HepG2 (cell line): ENCODE measurements around the gene NCKIPSD. TPM values are rescaled to one million over a fixed set of nuclear protein-coding genes. Genes with fewer than 3 reads are reported as not detected.

Experiments
- ATAC-seq: fragments of 200-7000 bp; cut with Tn5 transposase; 3 replicates; pipeline ENCODE4 v1.9.1; 2020; ENCODE audit warnings: mild to moderate bottlenecking, moderate library complexity
- BruUV-seq: library from RNA; stranded (reverse); fragments of 400-500 nt; replicated peaks from 2 replicates; lab custom pipeline; 2021; lab: Mats Ljungman, UMichigan
- CTCF ChIA-PET: fragments of 300-600 bp; formaldehyde crosslinking; extraction: SDS; loops from one replicate; lab custom pipeline; 2021; ENCODE audit warnings: low total read pairs, inconsistent platforms, low intra/inter-chr PET ratio; lab: Yijun Ruan, JAX
- POLR2A ChIA-PET: fragments of 350-600 bp; sonication (Branson Sonifier 250); formaldehyde crosslinking; loops from one replicate; lab custom pipeline; 2020; ENCODE audit warnings: antibody characterized with exemption, inconsistent platforms; lab: Yijun Ruan, JAX
- DNase-seq: peaks from one replicate; pipeline ENCODE4 v3.0.0-alpha.2; 2015; ENCODE audit warnings: low spot score
- FAIRE-seq: peaks from 3 replicates; lab custom pipeline; 2011; peaks lifted over from hg19 to GRCh38; lab: Jason Lieb, UNC
- H2AFZ ChIP-seq: one replicate; pipeline ENCODE4 v1.6.1; 2011; ENCODE audit warnings: low read length, inconsistent platforms
- H3K27ac ChIP-seq: fragments of 300-600 bp; 3 replicates; pipeline ENCODE4 v1.8.0; 2011; ENCODE audit warnings: mixed run types, mild to moderate bottlenecking, mixed read lengths, low read length, inconsistent platforms; ENCODE audit not compliant: insufficient read depth; ENCODE audit errors: extremely low read length
- H3K27me3 ChIP-seq, 2 experiments: fragments of 200-600 bp in 1 of 2; 2 replicates in 1 of 2; 3 replicates in 1 of 2; pipeline versions ENCODE4 v1.6.0 to v1.8.0; 2011; ENCODE audit warnings: low read length in 2 of 2, mild to moderate bottlenecking in 2 of 2, moderate library complexity in 2 of 2, inconsistent platforms in 1 of 2; ENCODE audit not compliant: insufficient read depth in 2 of 2, control insufficient read depth in 1 of 2
- H3K36me3 ChIP-seq, 2 experiments: fragments of 200-600 bp in 1 of 2; replicated peaks in 1 of 2; 2 replicates in 1 of 2; 3 replicates in 1 of 2; pipeline versions ENCODE4 v1.5.1 to v1.8.0; 2011; ENCODE audit warnings: low read length in 2 of 2, inconsistent platforms in 1 of 2; ENCODE audit not compliant: insufficient read depth in 2 of 2, control insufficient read depth in 1 of 2
- H3K4me1 ChIP-seq: 2 replicates; pipeline ENCODE4 v1.5.1; 2012; ENCODE audit warnings: low read length, inconsistent platforms; ENCODE audit not compliant: insufficient read depth
- H3K4me2 ChIP-seq: 2 replicates; pipeline ENCODE4 v1.6.0; 2011; ENCODE audit warnings: low read depth, low read length, inconsistent platforms
- H3K4me3 ChIP-seq, 3 experiments: fragments of 200-600 bp in 1 of 3; sonication (generic), shearing (Covaris generic) in 1 of 3; replicated peaks in 1 of 3; 2 replicates each; pipeline ENCODE4 v1.5.1; 2011 to 2016; ENCODE audit warnings: low read length in 3 of 3, inconsistent platforms in 2 of 3, low read depth in 2 of 3, mild to moderate bottlenecking in 2 of 3, control low read depth in 1 of 3, mixed read lengths in 1 of 3; ENCODE audit not compliant: insufficient read depth in 1 of 3
- H3K79me2 ChIP-seq: one replicate; pipeline ENCODE4 v1.6.1; 2011; ENCODE audit warnings: low read length, inconsistent platforms; ENCODE audit not compliant: insufficient read depth
- H3K9ac ChIP-seq: 2 replicates; pipeline ENCODE4 v1.6.0; 2011; ENCODE audit warnings: mild to moderate bottlenecking, low read depth, low read length, inconsistent platforms; ENCODE audit not compliant: insufficient read depth
- H3K9me3 ChIP-seq: 2 replicates; pipeline ENCODE4 v1.5.1; 2012; ENCODE audit warnings: mild to moderate bottlenecking, low read length
- H4K20me1 ChIP-seq: 2 replicates; pipeline ENCODE4 v1.6.0; 2011; ENCODE audit warnings: inconsistent platforms, mild to moderate bottlenecking, low read length, moderate library complexity; ENCODE audit not compliant: insufficient read depth
- ATF7 ChIP-seq, 2 experiments: fragments of 450-650 bp in 1 of 2; sonication (generic) in 1 of 2; formaldehyde crosslinking in 1 of 2; IDR thresholded peaks; 2 replicates each; pipeline versions ENCODE4 v1.4.0 to v1.6.1; 2016 to 2020; ENCODE audit warnings: antibody characterized with exemption in 1 of 2, mild to moderate bottlenecking in 1 of 2, missing genetic modification reagents in 1 of 2
- CC2D1A ChIP-seq: sonication (generic); formaldehyde crosslinking; IDR thresholded peaks from 2 replicates; pipeline ENCODE4 v1.8.1; 2023; ENCODE audit warnings: mild to moderate bottlenecking, missing genetic modification reagents
- CREB1 ChIP-seq, 2 experiments: fragments of 450-650 bp in 1 of 2; IDR thresholded peaks; 2 replicates each; pipeline ENCODE4 v1.6.1; 2016 to 2017; ENCODE audit warnings: control low read depth in 1 of 2, mild to moderate bottlenecking in 1 of 2, missing compliant biosample characterization in 1 of 2, missing genetic modification characterization in 1 of 2
- JDP2 ChIP-seq: sonication (generic); formaldehyde crosslinking; IDR thresholded peaks from 2 replicates; pipeline ENCODE4 v1.8.1; 2022; ENCODE audit warnings: missing genetic modification reagents, borderline replicate concordance
- MTF2 ChIP-seq: sonication (generic); formaldehyde crosslinking; IDR thresholded peaks from 2 replicates; pipeline ENCODE4 v1.5.0; 2020; ENCODE audit warnings: missing genetic modification reagents, borderline replicate concordance
- SIX1 ChIP-seq: sonication (generic); formaldehyde crosslinking; IDR thresholded peaks from 2 replicates; pipeline ENCODE4 v1.4.0; 2020; ENCODE audit warnings: missing genetic modification reagents, borderline replicate concordance
- ZBTB39 ChIP-seq: sonication (generic); formaldehyde crosslinking; IDR thresholded peaks from 2 replicates; pipeline ENCODE4 v1.5.0; 2020; ENCODE audit warnings: missing genetic modification reagents
- ZNF160 ChIP-seq: sonication (generic); formaldehyde crosslinking; IDR thresholded peaks from 2 replicates; pipeline ENCODE4 v1.8.0; 2022; ENCODE audit warnings: mild to moderate bottlenecking, inconsistent platforms, missing genetic modification reagents
- ZNF24 ChIP-seq: fragments of 450-650 bp; IDR thresholded peaks from 2 replicates; pipeline ENCODE4 v1.6.1; 2017; ENCODE audit warnings: antibody characterized with exemption, mild to moderate bottlenecking
- WGBS: methylation state at CpG from one replicate; pipeline ENCODE4 v1.1.6; 2017; ENCODE audit warnings: low lambda C conversion rate; 5-methylcytosine and 5-hydroxymethylcytosine counted together
- in situ Hi-C: cut with HindIII; loops from 2 replicates; pipeline ENCODE4 v1.10.0; 2017; ENCODE audit warnings: low pct_unique_long_range_greater_than_20kb; ENCODE audit not compliant: extremely low pct_ligation_motif_present
- intact Hi-C: fragments of 100-400 bp; cut with micrococcal nuclease; formaldehyde crosslinking; loops from one replicate; pipeline ENCODE4 v1.10.0; 2022; ENCODE audit not compliant: unreplicated experiment
- polyA plus RNA-seq, 8 experiments: library from polyadenylated mRNA; depleted of rRNA in 3 of 8; stranded (reverse) in 7 of 8; unstranded in 1 of 8; fragments of >200 nt; fragmentation: Illumina TruSeq in 4 of 8; extraction: Trizol in 4 of 8; gene quantifications; 2 replicates each; pipeline versions ENCODE4 v1.2.1 to v1.2.3, GENCODE V29; 2011 to 2016; ENCODE audit warnings: low read depth in 4 of 8, missing spikeins in 1 of 8, mixed read lengths in 1 of 8; ENCODE audit not compliant: insufficient read depth in 1 of 8
- total RNA-seq, 5 experiments: library from RNA; depleted of rRNA; stranded (reverse); fragments of >200 nt; fragmentation: Illumina TruSeq; extraction: Trizol; gene quantifications; 2 replicates each; pipeline ENCODE4 v1.2.3, GENCODE V29; 2016; ENCODE audit warnings: low read depth in 1 of 5
- TF ChIP-seq, protein P1 (sequence below): sonication (generic); formaldehyde crosslinking; IDR thresholded peaks from 2 replicates; pipeline ENCODE4 v1.5.0; 2020; ENCODE audit warnings: mild to moderate bottlenecking, missing genetic modification reagents
- TF ChIP-seq, protein P2 (sequence below): sonication (generic); formaldehyde crosslinking; IDR thresholded peaks from 2 replicates; pipeline ENCODE4 v1.9.0; 2022; ENCODE audit warnings: low read depth, missing genetic modification reagents
- TF ChIP-seq, protein P3 (sequence below): sonication (generic); formaldehyde crosslinking; IDR thresholded peaks from 2 replicates; pipeline ENCODE4 v1.4.0; 2020; ENCODE audit warnings: missing genetic modification reagents, borderline replicate concordance

NCKIPSD gene
- total and polyA plus RNA-seq, 2 of the 13 experiments (the other 11 are each of a cell fraction or from before 2014, with no cell fraction given): 13.5 to 35.2 TPM

DNA sequence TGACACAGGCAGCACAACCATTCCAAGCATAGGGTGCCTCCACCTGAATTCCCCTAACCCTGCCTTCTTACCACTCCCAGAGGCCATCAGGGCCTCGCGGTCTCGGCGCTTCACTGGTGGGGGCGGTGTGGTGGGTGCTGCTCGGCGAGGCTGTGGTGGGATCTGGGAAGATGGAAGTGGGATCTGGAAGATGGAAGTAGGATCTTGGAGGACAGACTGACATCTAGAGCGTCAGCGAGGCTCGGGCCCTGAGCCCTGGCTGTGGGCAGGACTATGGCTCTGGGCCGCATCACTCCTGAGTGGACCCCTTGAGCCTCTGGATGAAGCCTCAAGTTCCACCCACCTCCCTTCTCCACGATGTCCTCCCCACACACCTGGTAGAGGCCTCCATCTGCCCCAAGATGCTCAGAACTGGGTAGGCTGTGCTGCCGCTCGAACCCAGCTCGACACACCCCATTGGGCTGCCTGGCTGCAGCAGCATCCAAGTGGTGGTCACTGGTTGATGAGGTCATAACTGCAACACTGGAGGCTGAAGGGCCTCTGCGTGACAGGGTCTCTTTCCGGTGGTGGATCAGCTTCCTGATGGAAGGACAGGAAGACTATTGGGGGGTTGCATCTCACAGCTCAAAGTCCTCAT, 3.6 kb downstream of the NCKIPSD start:
- Histone ChIP-seq H3K27ac (no peak overlapping the region), H3K27me3 (no peaks in the 10 kb centered on the region; a peak in 2 of 5 replicates), H3K36me3 (peaks cover 39 to 63% of the 10 kb centered on the region in 2 experiments), H3K4me3 (no peak overlapping the region), H4K20me1 (0 out of 2 replicates have a peak, but pooled peaks cover 4% of the 10 kb centered on the region), H3K4me1 (peaks cover 26% of the 10 kb centered on the region), H3K9ac (no peak overlapping the region), H3K79me2 (peaks cover 25% of the 10 kb centered on the region), H2AFZ (no peak overlapping the region), H3K9me3 (no peaks in the 10 kb centered on the region), H3K4me2 (no peak overlapping the region)
- FAIRE-seq (no peak), DNase-seq (no peak), ATAC-seq (no peak)
- intact Hi-C loops: no loop called here
- 95% methylated on average over 12 of the region's 17 CpGs for WGBS
- ChIA-PET POLR2A (no interaction called here), CTCF (no interaction called here)
- no TSS peak for BruUV-seq
- TF ChIP-seq, protein P1, sequence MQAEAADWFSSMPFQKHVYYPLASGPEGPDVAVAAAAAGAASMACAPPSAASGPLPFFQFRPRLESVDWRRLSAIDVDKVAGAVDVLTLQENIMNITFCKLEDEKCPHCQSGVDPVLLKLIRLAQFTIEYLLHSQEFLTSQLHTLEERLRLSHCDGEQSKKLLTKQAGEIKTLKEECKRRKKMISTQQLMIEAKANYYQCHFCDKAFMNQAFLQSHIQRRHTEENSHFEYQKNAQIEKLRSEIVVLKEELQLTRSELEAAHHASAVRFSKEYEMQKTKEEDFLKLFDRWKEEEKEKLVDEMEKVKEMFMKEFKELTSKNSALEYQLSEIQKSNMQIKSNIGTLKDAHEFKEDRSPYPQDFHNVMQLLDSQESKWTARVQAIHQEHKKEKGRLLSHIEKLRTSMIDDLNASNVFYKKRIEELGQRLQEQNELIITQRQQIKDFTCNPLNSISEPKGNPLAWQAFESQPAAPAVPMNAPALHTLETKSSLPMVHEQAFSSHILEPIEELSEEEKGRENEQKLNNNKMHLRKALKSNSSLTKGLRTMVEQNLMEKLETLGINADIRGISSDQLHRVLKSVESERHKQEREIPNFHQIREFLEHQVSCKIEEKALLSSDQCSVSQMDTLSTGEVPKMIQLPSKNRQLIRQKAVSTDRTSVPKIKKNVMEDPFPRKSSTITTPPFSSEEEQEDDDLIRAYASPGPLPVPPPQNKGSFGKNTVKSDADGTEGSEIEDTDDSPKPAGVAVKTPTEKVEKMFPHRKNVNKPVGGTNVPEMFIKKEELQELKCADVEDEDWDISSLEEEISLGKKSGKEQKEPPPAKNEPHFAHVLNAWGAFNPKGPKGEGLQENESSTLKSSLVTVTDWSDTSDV (CRISPR knock-in tag): no peak
- TF ChIP-seq ATF7 (IDR thresholded peaks at IDR 0.05) (peak; percentile 27; the same call in 1 of the 2 replicates), ATF7 (CRISPR knock-in tag; IDR thresholded peaks at IDR 0.05) (no peak), ZNF160 (CRISPR knock-in tag) (no peak), CREB1 (IDR thresholded peaks at IDR 0.05) (0 out of 2 replicates have a peak, but pooled peaks have one; percentile 15), CREB1 (CRISPR knock-in tag; IDR thresholded peaks at IDR 0.05) (no peak), CC2D1A (no peak), SIX1 (CRISPR knock-in tag) (no peak), MTF2 (CRISPR knock-in tag) (no peak), ZBTB39 (CRISPR knock-in tag) (no peak), JDP2 (CRISPR knock-in tag) (no peak), ZNF24 (no peak)
- TF ChIP-seq, protein P2, sequence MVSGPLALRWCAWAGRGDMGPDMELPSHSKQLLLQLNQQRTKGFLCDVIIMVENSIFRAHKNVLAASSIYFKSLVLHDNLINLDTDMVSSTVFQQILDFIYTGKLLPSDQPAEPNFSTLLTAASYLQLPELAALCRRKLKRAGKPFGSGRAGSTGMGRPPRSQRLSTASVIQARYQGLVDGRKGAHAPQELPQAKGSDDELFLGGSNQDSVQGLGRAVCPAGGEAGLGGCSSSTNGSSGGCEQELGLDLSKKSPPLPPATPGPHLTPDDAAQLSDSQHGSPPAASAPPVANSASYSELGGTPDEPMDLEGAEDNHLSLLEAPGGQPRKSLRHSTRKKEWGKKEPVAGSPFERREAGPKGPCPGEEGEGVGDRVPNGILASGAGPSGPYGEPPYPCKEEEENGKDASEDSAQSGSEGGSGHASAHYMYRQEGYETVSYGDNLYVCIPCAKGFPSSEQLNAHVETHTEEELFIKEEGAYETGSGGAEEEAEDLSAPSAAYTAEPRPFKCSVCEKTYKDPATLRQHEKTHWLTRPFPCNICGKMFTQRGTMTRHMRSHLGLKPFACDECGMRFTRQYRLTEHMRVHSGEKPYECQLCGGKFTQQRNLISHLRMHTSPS (CRISPR knock-in tag): no peak
- TF ChIP-seq, protein P3, sequence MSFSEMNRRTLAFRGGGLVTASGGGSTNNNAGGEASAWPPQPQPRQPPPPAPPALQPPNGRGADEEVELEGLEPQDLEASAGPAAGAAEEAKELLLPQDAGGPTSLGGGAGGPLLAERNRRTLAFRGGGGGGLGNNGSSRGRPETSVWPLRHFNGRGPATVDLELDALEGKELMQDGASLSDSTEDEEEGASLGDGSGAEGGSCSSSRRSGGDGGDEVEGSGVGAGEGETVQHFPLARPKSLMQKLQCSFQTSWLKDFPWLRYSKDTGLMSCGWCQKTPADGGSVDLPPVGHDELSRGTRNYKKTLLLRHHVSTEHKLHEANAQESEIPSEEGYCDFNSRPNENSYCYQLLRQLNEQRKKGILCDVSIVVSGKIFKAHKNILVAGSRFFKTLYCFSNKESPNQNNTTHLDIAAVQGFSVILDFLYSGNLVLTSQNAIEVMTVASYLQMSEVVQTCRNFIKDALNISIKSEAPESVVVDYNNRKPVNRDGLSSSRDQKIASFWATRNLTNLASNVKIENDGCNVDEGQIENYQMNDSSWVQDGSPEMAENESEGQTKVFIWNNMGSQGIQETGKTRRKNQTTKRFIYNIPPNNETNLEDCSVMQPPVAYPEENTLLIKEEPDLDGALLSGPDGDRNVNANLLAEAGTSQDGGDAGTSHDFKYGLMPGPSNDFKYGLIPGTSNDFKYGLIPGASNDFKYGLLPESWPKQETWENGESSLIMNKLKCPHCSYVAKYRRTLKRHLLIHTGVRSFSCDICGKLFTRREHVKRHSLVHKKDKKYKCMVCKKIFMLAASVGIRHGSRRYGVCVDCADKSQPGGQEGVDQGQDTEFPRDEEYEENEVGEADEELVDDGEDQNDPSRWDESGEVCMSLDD (CRISPR knock-in tag): no peak
- in situ Hi-C loops: no loop called here
